CD14-positive monocyte (primary cell): ENCODE measurements around the gene RALY. TPM values are rescaled to one million over a fixed set of nuclear protein-coding genes. Genes with fewer than 3 reads are reported as not detected.
"Not testable (repeated sequence)": the region's sequence is repeated elsewhere in the genome, so short reads cannot be mapped to it uniquely, and the experiment has no call there.

ENCODE experiments used
- DNase-seq, 3 donors: peaks; one replicate each; pipeline ENCODE4 v3.0.0-alpha.2; 2011 to 2022
- H2AFZ ChIP-seq: 2 replicates; pipeline ENCODE4 v1.6.0; 2012; ENCODE audit warnings: mild to moderate bottlenecking, low read depth, low read length, inconsistent platforms; ENCODE audit not compliant: insufficient read depth, poor library complexity, severe bottlenecking
- H3K27ac ChIP-seq, 2 donors: 1 replicate in 1 of 2; 2 replicates in 1 of 2; pipeline ENCODE4 v1.5.1; 2012 to 2013; ENCODE audit warnings: low read length in 2 of 2, control low read depth in 1 of 2, inconsistent platforms in 1 of 2, low read depth in 1 of 2, mild to moderate bottlenecking in 1 of 2
- H3K27me3 ChIP-seq, 2 donors: one replicate each; pipeline versions ENCODE4 v1.6.0 to v1.6.1; 2011 to 2013; ENCODE audit warnings: low read length in 2 of 2; ENCODE audit not compliant: control insufficient read depth in 2 of 2, insufficient read depth in 2 of 2
- H3K36me3 ChIP-seq, 2 donors: replicated peaks in 1 of 2; 1 replicate in 1 of 2; 2 replicates in 1 of 2; pipeline versions ENCODE4 v1.5.1 to v1.6.1; 2012 to 2013; ENCODE audit warnings: low read length in 2 of 2, control low read depth in 1 of 2, inconsistent platforms in 1 of 2, mild to moderate bottlenecking in 1 of 2; ENCODE audit not compliant: insufficient read depth in 2 of 2, control insufficient read depth in 1 of 2
- H3K4me1 ChIP-seq, 2 donors: 1 replicate in 1 of 2; 2 replicates in 1 of 2; pipeline versions ENCODE4 v1.5.1 to v1.6.1; 2012 to 2013; ENCODE audit warnings: low read length in 2 of 2, control low read depth in 1 of 2, inconsistent platforms in 1 of 2, mild to moderate bottlenecking in 1 of 2, moderate library complexity in 1 of 2; ENCODE audit not compliant: insufficient read depth in 2 of 2, control insufficient read depth in 1 of 2
- H3K4me2 ChIP-seq: replicated peaks from 2 replicates; pipeline ENCODE3; 2012; ENCODE audit warnings: low read length, moderate library complexity, mild to moderate bottlenecking; ENCODE audit not compliant: poor library complexity, severe bottlenecking; ENCODE audit errors: extremely low read depth
- H3K4me3 ChIP-seq, 3 experiments: fragments of 200-600 bp in 1 of 3; sonication (generic) in 1 of 3; replicated peaks in 1 of 3; 1 replicate in 2 of 3; 2 replicates in 1 of 3; pipeline ENCODE4 v1.5.1; 2011 to 2013; ENCODE audit warnings: low read length in 3 of 3, mild to moderate bottlenecking in 3 of 3, control low read depth in 2 of 3, low read depth in 2 of 3, inconsistent platforms in 1 of 3, moderate library complexity in 1 of 3
- H3K79me2 ChIP-seq: 2 replicates; pipeline ENCODE4 v1.6.0; 2012; ENCODE audit warnings: mild to moderate bottlenecking, control low read depth, inconsistent platforms, low read length, moderate library complexity; ENCODE audit not compliant: insufficient read depth
- H3K9ac ChIP-seq: 2 replicates; pipeline ENCODE4 v1.6.0; 2017; ENCODE audit warnings: low read length, mild to moderate bottlenecking; ENCODE audit not compliant: insufficient read depth, poor library complexity, severe bottlenecking
- H3K9me3 ChIP-seq, 2 donors: replicated peaks in 1 of 2; 1 replicate in 1 of 2; 2 replicates in 1 of 2; pipeline versions ENCODE4 v1.5.1 to v1.6.1; 2012 to 2013; ENCODE audit warnings: low read length in 2 of 2, control low read depth in 1 of 2; ENCODE audit not compliant: control insufficient read depth in 1 of 2, insufficient read depth in 1 of 2
- H4K20me1 ChIP-seq: 2 replicates; pipeline ENCODE4 v1.6.0; 2012; ENCODE audit warnings: mild to moderate bottlenecking, low read length, control low read depth, moderate library complexity; ENCODE audit not compliant: insufficient read depth
- H3K27ac Mint-ChIP-seq, 7 donors: one replicate each; pipeline ENCODE4 v1.8.0; 2020; ENCODE audit warnings: mild to moderate bottlenecking in 7 of 7, mixed read lengths in 7 of 7, moderate library complexity in 6 of 7, inconsistent platforms in 2 of 7
- H3K27me3 Mint-ChIP-seq, 3 donors: one replicate each; pipeline ENCODE4 v1.8.0; 2021 to 2022; ENCODE audit warnings: low read depth in 3 of 3, mild to moderate bottlenecking in 3 of 3, mixed read lengths in 3 of 3, moderate library complexity in 3 of 3, inconsistent platforms in 1 of 3
- H3K36me3 Mint-ChIP-seq, 2 donors: one replicate each; pipeline ENCODE4 v1.8.0; 2020; ENCODE audit warnings: mixed read lengths in 2 of 2, inconsistent platforms in 1 of 2, mild to moderate bottlenecking in 1 of 2
- H3K4me1 Mint-ChIP-seq: one replicate; pipeline ENCODE4 v1.8.0; 2020; ENCODE audit warnings: mild to moderate bottlenecking, mixed read lengths
- H3K4me3 Mint-ChIP-seq, 2 donors: one replicate each; pipeline ENCODE4 v1.8.0; 2020; ENCODE audit warnings: mild to moderate bottlenecking in 2 of 2, mixed read lengths in 2 of 2, moderate library complexity in 1 of 2
- H3K9me3 Mint-ChIP-seq, 7 donors: one replicate each; pipeline ENCODE4 v1.8.0; 2020 to 2022; ENCODE audit warnings: mixed read lengths in 7 of 7, mild to moderate bottlenecking in 6 of 7, moderate library complexity in 6 of 7, inconsistent platforms in 2 of 7
- CTCF ChIP-seq: fragments of 200-600 bp; IDR thresholded peaks from one replicate; pipeline ENCODE4 v1.8.0; 2022; ENCODE audit warnings: antibody characterized with exemption, mild to moderate bottlenecking
- WGBS: methylation state at CpG from one replicate; pipeline ENCODE4 v1.1.5; 2013; ENCODE audit warnings: missing lambda C conversion rate; ENCODE audit not compliant: insufficient coverage; 5-methylcytosine and 5-hydroxymethylcytosine counted together
- intact Hi-C, 2 donors: fragments of 100-400 bp; cut with micrococcal nuclease; formaldehyde crosslinking; loops; one replicate each; pipeline versions ENCODE4 v1.15.0 to v1.15.1; 2023
- polyA plus RNA-seq, 3 donors: library from polyadenylated mRNA; depleted of rRNA in 1 of 3; unstranded in 2 of 3; stranded (reverse) in 1 of 3; fragments of 300-500 nt in 2 of 3; fragments of >200 nt in 1 of 3; fragmentation: Illumina TruSeq in 2 of 3; gene quantifications; 1 replicate in 2 of 3; 2 replicates in 1 of 3; pipeline ENCODE4 v1.2.3, GENCODE V29; 2012 to 2021

The RALY gene
- polyA plus RNA-seq, 3 donors: 88.4 to 154 (median 152) TPM

GRCh38 chr20:34024723-34025351 is 31.1 kb downstream of the RALY start:
- Histone ChIP-seq H2AFZ (no peak overlapping the region), H3K27me3 (no peaks in the 10 kb centered on the region), H4K20me1 (peaks cover 99% of the 10 kb centered on the region), H3K36me3 (peaks cover 0 to 2% of the 10 kb centered on the region in 2 donors), H3K27ac (peak overlapping the region in 1 of 2 donors; percentile 56), H3K9ac (no peak overlapping the region), H3K4me1 (peaks cover 27 to 44% of the 10 kb centered on the region in 2 donors), H3K4me2 (no peak overlapping the region), H3K9me3 (no peaks in the 10 kb centered on the region), H3K4me3 (no peak overlapping the region), H3K79me2 (peaks cover 98% of the 10 kb centered on the region)
- intact Hi-C loops: no loop called here
- 20% methylated on average over 3 of the region's 5 CpGs for WGBS
- Mint-ChIP-seq H3K27ac (peak overlapping the region in 5 of 7 donors; percentile 64 to 83 (median 68)), H3K4me1 (peaks cover 52% of the 10 kb centered on the region), H3K4me3 (no peak overlapping the region), H3K9me3 (no peaks in the 10 kb centered on the region), H3K36me3 (peaks cover 2 to 14% of the 10 kb centered on the region in 2 donors), H3K27me3 (peaks cover 0 to 2% (median 0%) of the 10 kb centered on the region in 3 donors)
- DNase-seq: no peak
- TF ChIP-seq CTCF: no peak

- Histone ChIP-seq H3K36me3 (peaks cover 14 to 33% of the 10 kb centered on the region in 2 donors), H3K79me2 (peaks cover 98% of the 10 kb centered on the region), H3K4me1 (peaks cover 10 to 28% of the 10 kb centered on the region in 2 donors), H4K20me1 (peaks cover 99% of the 10 kb centered on the region)
- H3K27me3 Mint-ChIP-seq, H3K9ac ChIP-seq, intact Hi-C loops, H3K4me3 ChIP-seq, H3K27me3 ChIP-seq, H3K4me3 Mint-ChIP-seq, H3K27ac ChIP-seq, H3K4me2 ChIP-seq, H3K9me3 Mint-ChIP-seq, H2AFZ ChIP-seq, H3K9me3 ChIP-seq, DNase-seq: not testable (repeated sequence)
- peaks cover 14 to 26% of the 10 kb centered on the region in 2 donors for H3K36me3 Mint-ChIP-seq
- H3K27ac Mint-ChIP-seq: peak overlapping the region in 1 of 7 donors; percentile 7
- 95% methylated on average over 5 of the region's 6 CpGs for WGBS
- H3K4me1 Mint-ChIP-seq: peaks cover 42% of the 10 kb centered on the region
Observed at GRCh38 chr20:34028013-34028412, 34.3 kb downstream of the RALY start.
